Transverse colon (tissue), 4 donors: Measurements from ENCODE around the gene CENPE.

Source experiments
- POLR2A ChIP-seq: fragments of 450-650 bp; IDR thresholded peaks from one replicate; pipeline ENCODE4 v1.6.1; 2016; ENCODE audit warnings: antibody characterized with exemption, mild to moderate bottlenecking, moderate library complexity
- POLR2AphosphoS5 ChIP-seq, 3 donors: sonication (generic); formaldehyde crosslinking; IDR thresholded peaks; one replicate each; pipeline ENCODE4 v1.6.1; 2016; ENCODE audit warnings: antibody characterized with exemption in 3 of 3
- TF ChIP-seq, protein P1 (sequence below), 5 experiments: fragments of 200-600 bp in 3 of 5; fragments of 450-650 bp in 2 of 5; sonication (generic) in 3 of 5; IDR thresholded peaks; 1 replicate in 2 of 5; 2 replicates in 3 of 5; pipeline ENCODE4 v1.5.1; 2016 to 2017; ENCODE audit warnings: antibody characterized with exemption in 5 of 5, inconsistent platforms in 3 of 5, mild to moderate bottlenecking in 2 of 5, moderate library complexity in 1 of 5

GRCh38 chr4:103089481-103089880, 108.7 kb downstream of the CENPE start:
- TF ChIP-seq, protein P1, sequence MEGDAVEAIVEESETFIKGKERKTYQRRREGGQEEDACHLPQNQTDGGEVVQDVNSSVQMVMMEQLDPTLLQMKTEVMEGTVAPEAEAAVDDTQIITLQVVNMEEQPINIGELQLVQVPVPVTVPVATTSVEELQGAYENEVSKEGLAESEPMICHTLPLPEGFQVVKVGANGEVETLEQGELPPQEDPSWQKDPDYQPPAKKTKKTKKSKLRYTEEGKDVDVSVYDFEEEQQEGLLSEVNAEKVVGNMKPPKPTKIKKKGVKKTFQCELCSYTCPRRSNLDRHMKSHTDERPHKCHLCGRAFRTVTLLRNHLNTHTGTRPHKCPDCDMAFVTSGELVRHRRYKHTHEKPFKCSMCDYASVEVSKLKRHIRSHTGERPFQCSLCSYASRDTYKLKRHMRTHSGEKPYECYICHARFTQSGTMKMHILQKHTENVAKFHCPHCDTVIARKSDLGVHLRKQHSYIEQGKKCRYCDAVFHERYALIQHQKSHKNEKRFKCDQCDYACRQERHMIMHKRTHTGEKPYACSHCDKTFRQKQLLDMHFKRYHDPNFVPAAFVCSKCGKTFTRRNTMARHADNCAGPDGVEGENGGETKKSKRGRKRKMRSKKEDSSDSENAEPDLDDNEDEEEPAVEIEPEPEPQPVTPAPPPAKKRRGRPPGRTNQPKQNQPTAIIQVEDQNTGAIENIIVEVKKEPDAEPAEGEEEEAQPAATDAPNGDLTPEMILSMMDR (IDR thresholded peaks at IDR 0.05) = no peak
- TF ChIP-seq POLR2AphosphoS5 (IDR thresholded peaks at IDR 0.05) (no peak), POLR2A (no peak)
